ENCODE data around the gene KISS1R. TPM values are rescaled to one million over a fixed set of nuclear protein-coding genes. Genes with fewer than 3 reads are reported as not detected.

Gene KISS1R
- polyA plus RNA-seq, 3 donors: 0.94 to 1.3 (median 0.98) TPM

DNA sequence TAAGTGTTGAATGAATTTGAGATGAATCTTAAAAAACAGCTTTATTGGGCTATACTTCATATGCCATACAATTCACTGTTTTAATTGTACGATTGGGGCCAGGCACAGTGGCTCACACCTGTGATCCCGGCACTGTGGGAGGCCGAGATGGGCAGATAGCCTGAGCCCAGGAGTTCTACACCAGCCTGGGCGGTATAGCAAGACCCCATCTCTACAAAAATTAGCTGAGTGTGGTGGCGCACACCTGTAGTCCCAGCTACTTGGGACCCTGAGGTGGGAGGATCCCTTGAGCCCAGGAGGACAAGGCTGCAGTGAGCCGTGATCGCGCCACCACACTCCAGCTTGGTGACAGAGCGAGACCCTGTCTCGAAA lies 19.0 kb downstream of the KISS1R start:
- DNase-seq: no peak

DNA sequence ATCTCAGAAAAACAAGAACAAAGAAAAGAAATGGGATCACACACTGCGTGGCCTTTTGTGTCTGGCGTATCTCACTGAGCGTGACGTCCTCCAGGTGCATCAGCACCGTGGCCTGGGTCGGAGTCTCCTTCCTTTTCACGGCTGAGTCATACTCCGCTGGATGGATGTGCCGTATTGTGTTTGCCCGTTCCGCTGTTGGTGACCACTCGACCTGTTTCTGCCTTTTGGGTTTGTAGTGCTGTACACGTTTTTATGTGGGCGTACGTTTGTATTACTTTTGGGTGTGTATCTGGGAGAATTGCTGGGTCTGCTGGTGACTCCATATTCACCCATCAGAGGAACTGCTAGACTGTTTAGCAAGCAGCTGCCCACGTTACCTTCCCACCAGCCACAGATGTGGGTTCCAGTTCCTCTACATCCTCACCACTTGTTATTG lies 20.1 kb downstream of the KISS1R start:
- no peak for DNase-seq

DNA sequence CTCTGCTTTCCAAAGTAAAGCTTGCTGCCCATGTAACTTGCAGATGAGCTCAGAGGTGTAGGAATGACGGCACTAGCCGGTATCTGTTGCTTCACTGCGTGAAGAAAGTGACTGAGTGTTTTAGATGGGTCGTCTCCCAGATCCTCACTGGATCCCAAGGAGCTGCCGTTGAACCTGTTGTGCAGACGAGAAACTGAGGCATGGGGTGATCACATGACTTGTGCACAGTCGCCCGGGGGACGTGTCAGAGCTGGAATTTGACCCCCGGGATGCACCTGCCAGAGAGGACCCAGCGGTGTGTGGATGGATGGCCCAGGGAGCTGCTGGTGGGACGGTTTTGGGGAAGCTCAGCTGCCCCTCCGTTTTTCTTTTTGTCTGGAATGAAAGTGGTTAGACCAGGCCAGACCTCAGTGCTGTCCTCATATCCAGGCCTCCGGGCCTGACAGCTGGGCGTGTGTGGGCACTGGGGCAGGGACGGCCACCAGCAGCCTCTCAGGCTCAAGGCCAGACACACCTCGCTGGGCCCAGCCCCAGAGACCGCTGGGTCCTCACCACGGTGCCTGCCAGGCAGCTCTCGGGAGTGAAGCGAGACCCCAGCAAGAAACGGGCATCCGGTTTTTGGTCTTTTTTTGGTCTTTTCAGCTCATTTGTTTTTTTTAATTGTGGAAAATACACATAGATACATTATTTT lies 21.2 kb downstream of the KISS1R start:
- no peak for DNase-seq

GRCh38 chr19:939439-939838 lies 22.3 kb downstream of the KISS1R start:
- DNase-seq: no peak

DNA sequence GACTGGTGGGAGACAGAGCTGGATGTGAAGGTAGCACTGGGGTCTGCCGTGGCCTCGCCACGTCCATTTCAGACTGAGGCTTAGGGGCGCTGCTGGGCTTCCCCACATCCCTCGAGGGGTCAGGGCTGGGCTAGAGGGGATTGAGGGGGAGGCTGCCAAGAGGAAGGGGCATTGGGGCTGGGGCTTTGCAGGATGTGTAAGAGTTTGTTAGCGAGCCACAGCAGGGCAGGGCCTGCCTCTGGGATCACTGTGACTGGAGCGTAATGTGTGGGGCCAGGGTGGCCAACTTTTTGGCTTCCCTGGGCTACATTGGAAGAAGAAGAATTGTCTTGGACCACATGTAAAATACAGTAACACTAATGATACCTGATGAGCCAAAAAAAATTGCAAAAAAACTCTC lies 22.8 kb downstream of the KISS1R start:
- DNase-seq: no peak

DNA sequence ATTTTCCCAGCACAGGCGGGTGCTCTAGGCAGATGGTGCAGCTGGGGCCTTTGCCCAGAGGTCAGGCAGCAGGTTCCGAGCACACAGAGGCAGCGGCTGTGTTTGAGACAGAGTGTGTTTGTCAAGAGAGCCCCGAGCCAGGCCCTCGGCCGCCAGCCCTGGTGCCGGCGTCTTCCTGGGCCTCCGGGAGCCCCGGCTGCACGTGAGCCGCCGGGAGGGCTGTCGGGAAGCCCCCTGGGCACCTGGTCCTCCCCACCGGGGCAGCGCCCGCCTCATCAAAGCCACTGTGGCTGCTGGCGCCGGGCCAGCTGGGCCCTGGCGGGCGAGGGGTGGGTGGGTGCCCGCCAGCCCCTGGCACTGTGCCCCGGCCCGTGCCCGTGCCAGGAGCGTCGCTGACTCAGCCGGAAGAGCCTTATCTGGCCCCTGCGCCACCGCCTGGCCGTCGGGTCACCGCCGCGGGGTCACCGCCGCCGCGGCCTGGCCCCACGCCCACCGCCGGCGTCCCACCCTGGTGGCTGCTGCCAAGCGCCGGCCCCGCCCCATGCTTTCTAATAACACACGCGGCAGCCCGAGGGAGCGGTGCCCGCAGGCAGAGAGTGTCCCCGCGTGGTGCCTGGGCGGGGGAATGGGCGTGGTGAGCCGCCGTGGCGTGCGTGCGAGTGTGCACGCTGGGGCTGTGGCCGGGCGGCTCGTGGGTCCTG lies 23.6 kb downstream of the KISS1R start:
- no peak for DNase-seq

DNA sequence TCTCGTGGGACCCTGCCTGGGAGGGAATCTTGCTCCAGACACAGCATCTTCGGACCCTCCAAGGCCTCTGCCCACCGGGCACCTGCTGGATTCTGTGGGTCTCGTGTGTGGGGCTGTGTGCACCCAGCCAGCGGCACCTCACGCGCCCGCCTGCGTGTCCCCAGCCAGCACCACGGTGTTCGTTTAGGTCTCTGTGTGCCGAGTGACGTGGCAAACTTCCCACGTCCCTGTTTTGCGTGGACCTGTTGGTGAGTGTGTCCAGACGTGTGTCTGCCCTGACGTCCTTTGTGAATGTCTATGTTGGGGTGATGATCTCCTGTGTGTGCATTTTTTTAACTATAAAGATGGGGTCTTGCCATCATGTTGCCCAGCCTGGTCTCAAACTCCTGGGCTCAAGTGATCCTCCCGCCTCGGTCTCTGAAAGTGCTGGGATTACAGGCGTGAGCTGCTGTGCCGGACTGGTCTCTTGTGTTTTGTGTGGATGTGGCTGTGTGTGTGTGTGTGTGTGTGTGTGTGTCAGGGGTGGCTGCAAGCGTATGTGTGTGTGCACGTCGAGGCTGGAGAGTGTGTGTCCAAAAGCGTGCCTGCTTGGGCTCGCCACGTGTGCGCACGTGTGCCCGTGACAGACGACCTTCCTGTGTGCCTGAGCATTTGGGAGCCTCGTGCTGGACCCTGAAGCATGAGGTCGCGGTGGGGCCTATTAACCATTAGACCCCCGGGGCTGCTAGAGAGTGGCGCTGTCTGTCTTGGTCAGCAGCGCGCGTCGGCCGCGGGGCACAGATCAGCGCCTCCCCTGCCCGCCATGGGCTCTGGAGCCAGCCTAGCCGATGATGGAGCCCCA lies 24.4 kb downstream of the KISS1R start:
- DNase-seq: no peak

DNA sequence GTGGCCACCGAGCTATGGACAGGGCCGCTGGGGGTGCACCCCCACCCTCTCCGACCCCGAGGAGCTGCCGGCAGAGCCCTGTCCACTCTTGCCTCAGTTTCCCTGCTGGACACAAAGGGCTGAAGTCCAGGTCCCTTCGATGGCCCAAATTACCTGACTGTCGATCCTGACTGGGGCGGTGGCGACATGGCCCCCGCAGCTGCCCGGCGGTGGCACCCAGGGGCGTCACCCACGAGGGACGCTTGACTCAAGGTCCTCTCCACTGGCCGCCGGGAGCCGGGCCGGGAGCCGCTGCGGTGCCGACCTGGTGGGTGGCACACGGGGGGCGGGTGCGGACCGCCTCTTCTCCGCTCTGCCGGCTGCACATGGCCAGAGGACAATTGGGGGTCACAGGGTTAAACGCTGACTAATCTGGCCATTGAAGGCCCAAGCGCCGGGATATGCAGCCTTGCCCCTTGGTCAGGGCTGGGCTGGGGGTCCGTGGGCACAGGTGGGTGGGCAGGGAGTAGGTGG lies 25.1 kb downstream of the KISS1R start:
- DNase-seq: no peak

DNA sequence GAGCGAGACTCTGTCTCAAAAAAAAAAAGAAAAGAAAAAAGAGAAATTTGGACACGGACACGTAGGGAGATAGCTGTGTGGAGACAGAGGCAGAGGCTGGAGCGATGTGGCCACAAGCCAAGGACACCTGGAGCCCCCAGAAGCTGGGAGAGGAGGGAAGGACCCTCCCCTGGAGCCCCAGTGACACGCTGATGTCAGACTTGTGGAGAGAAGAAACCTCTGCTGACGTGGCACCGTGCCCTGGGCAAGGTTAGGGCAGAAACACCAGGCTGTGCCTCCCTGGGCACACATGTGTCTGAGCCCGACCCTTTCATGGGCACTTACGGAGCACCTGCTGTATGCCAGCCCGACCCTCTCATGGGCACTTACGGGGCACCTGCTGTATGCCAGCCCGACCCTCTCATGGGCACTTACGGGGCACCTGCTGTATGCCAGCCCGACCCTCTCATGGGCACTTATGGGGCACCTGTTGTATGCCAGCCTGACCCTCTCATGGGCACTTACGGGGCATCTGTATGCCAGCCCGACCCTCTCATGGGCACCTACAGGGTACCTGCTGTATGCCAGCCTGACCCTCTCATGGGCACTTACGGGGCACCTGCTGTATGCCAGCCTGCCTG lies 26.5 kb downstream of the KISS1R start:
- no peak for DNase-seq

- no peak for DNase-seq
Observed at GRCh38 chr19:944171-944567, 27.0 kb downstream of the KISS1R start.

DNA sequence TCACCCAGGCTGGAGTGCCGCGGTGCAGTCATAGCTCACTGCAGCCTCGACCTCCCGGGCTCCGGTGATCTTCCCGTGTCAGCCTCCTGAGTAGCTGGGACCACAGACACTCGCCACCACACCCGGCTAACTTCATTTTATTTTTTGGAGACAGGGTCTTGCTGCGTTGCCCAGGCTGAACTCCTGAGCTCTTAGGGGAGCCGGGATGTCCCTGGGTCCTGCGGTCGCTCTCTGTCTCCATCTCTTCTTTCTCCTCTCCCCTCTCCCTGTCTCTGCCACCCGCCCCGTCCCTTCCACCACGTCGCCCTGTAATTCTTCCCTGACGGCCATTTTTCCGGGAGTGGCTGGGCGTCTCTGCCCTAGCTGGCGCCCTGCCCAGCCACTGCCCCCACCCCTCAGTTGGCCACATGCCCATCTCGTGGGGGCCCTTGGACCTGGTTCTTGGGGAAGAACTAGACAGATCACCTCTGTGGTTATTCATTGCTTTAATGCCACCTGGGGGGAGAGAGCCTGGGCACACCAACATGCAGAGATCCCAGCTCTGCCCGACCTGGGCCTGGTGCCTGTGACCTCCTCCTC lies 27.6 kb downstream of the KISS1R start:
- no peak for DNase-seq

DNA sequence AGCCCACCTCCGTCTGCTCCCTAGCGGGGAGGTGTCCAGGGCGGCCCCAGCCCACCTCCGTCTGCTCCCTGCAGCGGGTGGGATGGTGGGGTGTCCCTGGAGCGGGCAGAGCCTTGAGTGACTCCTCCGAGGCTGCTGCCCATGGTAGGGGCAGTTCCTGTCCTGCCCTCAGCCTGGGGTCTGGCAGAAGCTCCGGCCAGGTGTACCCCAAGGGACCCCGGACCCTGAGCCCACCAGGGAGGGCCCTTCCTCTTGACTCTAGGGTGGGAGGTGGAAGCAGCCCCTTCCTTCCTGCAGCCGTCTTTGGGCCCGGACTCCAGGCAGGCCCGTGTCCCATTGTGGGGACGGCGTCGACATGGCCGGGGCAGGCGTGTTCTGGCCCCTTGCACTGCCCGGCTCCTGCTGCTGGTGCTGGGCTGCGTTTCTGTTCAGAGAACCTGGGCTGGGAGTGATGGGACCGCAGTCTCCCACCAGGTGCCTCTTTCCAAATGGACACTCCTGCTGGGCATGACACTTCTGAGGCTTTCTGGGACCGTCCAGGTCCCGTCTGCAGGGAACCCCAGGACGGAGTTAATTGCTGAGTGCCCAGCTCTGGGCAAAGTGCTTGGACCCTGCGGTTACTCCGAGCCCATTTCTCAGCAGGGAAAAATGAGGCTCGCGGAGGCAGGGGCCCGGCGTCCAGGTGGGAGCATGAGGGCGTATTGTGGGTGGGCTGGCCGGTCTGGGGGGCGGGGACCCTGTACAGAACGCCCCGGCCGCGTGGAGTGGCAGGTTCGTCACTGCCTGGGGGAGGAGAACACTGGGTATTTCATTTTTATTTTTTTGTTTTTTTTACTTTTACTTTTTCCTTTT lies 28.5 kb downstream of the KISS1R start:
- DNase-seq: no peak

DNA sequence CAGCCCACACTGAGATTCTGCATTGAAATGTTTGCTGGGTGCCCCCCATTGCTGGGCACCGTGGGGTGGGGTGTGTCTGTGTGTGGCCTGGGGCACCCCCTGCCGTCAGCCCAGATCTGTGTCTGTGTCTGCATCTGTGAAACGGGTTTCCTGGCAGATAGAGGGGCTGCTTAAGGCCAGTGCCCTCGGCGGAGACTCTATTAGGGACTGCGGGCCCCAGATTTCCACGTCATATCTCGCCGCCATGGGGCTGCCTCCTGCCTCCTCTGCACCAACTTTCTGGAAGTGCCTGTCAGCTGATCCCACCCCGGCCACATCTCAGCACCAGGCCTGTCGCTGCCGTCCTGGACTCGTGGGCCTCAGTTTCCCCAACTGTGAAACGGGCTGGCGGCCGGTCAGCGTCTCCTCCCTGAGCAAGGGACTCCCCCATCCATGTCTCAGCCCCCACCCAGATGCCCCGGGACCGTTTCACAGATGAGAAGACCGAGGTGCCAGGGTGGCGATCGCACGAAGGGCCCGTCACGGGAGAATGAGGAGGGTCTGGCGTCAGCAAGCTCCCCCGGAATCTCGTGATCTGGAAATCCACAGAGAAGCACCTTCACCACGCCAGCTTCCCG lies 30.1 kb downstream of the KISS1R start:
- no peak for DNase-seq

- no peak for DNase-seq
Observed at GRCh38 chr19:947707-948539, 30.8 kb downstream of the KISS1R start.

GRCh38 chr19:948842-949496 lies 31.8 kb downstream of the KISS1R start:
- DNase-seq: no peak

- DNase-seq: no peak
Observed at GRCh38 chr19:950352-951066, 33.4 kb downstream of the KISS1R start.

- no peak for DNase-seq
Observed at GRCh38 chr19:952049-952679, 35.0 kb downstream of the KISS1R start.
